Measurements from ENCODE around the gene TAF1B. TPM values are rescaled to one million over a fixed set of nuclear protein-coding genes. Genes with fewer than 3 reads are reported as not detected.

Gene TAF1B
- total RNA-seq, 1 experiment from 2014 or later = 52.8 TPM

DNA sequence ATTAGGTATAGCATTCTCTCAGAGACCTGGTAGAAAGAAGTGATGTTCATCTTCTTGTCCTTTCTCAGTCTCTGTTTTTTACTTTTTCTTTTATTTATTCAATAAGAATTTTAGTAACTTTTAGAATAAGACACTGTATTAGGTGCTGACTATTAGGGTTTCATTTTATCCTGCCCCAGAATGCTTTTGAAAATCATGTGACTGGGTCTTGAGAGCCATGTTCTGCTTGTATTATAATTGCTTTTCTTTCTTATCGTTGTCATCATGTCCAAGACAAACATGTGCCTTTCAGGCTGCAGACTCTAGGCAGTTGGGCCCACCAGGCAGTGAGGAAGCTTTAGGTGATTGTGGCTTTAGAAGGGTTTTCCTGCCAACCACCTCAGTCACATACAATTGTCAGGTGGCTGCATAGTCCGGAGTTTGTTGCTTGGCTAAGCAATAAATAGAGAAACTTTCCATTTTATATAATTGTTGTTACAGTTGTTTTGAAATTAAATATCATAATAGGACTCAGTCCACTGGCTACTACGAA lies 123.3 kb downstream of the TAF1B start:
- intact Hi-C loops (cut with micrococcal nuclease; ENCODE audit: unreplicated experiment) = no loop called here
- no TSS peak for BruUV-seq (replicated peaks)
- H3K4me1 ChIP-seq (ENCODE audit: insufficient read depth, low read length, poor library complexity, severe bottlenecking) = no peaks in the 10 kb centered on the region
- H3K27me3 ChIP-seq (replicated peaks; ENCODE audit: insufficient read depth, low read depth, low read length, poor library complexity) = no peaks in the 10 kb centered on the region
- POLR2A ChIA-PET (ENCODE audit: low non-redundant PET) = no interaction called here
- H3K9me3 ChIP-seq (ENCODE audit: low read depth, low read length, poor library complexity, severe bottlenecking) = no peaks in the 10 kb centered on the region
- no peak overlapping the region for H3K4me3 ChIP-seq (ENCODE audit: low read depth, low read length, poor library complexity, severe bottlenecking)
- CTCF ChIA-PET = no interaction called here
- H3K27ac ChIP-seq (ENCODE audit: low read depth, low read length, poor library complexity, severe bottlenecking) = no peak overlapping the region
- no peaks in the 10 kb centered on the region for H3K36me3 ChIP-seq (ENCODE audit: insufficient read depth, low read length, poor library complexity, severe bottlenecking)
- no peak for DNase-seq (ENCODE audit: low spot score)
- no peak for TF ChIP-seq EZH2 (IDR thresholded peaks at IDR 0.05; ENCODE audit: borderline replicate concordance, low read depth, low read length, poor library complexity, severe bottlenecking)
- TF ChIP-seq, protein P1, sequence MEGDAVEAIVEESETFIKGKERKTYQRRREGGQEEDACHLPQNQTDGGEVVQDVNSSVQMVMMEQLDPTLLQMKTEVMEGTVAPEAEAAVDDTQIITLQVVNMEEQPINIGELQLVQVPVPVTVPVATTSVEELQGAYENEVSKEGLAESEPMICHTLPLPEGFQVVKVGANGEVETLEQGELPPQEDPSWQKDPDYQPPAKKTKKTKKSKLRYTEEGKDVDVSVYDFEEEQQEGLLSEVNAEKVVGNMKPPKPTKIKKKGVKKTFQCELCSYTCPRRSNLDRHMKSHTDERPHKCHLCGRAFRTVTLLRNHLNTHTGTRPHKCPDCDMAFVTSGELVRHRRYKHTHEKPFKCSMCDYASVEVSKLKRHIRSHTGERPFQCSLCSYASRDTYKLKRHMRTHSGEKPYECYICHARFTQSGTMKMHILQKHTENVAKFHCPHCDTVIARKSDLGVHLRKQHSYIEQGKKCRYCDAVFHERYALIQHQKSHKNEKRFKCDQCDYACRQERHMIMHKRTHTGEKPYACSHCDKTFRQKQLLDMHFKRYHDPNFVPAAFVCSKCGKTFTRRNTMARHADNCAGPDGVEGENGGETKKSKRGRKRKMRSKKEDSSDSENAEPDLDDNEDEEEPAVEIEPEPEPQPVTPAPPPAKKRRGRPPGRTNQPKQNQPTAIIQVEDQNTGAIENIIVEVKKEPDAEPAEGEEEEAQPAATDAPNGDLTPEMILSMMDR (conservative IDR thresholded peaks at IDR 0.05; ENCODE audit: low read depth, low read length) = no peak

DNA sequence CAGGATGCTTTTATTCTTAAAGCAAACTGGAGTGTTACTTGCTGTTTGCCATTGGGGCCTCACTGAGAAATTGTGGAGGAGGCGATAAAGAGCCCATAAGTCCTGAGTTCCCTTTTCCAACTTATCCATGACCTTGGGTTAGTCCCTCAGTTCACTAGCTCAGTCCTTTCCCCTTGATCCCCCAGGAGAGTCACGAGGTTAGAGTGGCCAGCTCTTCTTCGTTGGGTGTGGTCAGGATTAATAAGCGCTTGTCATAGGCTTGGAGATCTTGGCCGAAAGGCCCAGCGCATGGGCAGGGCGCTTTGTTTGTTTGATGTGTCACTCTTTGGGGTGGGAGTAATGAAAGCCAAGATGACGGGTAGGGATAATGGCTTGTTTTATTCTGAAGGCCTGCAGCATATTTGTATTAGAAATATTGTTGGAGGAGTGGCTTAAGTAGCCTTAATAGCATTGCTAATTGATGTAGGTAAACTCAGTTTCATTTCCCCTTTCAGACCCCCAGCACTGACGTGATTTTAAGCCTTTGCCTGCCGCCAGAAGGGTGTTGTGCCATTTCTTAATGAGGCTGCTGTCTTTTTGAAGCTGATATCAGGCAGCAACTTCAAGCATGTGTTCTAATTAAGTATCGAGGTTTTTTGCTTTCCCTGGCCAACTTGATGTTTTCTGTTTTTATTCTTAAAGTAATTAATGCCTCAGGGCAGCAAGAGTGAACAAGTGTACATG lies 123.9 kb downstream of the TAF1B start:
- no TSS peak for BruUV-seq (replicated peaks)
- H3K36me3 ChIP-seq (ENCODE audit: insufficient read depth, low read length, poor library complexity, severe bottlenecking) = no peaks in the 10 kb centered on the region
- intact Hi-C loops (cut with micrococcal nuclease; ENCODE audit: unreplicated experiment) = no loop called here
- TF ChIP-seq, protein P1 (conservative IDR thresholded peaks at IDR 0.05; ENCODE audit: low read depth, low read length) = no peak
- no peak for TF ChIP-seq EZH2 (IDR thresholded peaks at IDR 0.05; ENCODE audit: borderline replicate concordance, low read depth, low read length, poor library complexity, severe bottlenecking)
- no peak overlapping the region for H3K4me3 ChIP-seq (ENCODE audit: low read depth, low read length, poor library complexity, severe bottlenecking)
- H3K9me3 ChIP-seq (ENCODE audit: low read depth, low read length, poor library complexity, severe bottlenecking) = no peaks in the 10 kb centered on the region
- H3K4me1 ChIP-seq (ENCODE audit: insufficient read depth, low read length, poor library complexity, severe bottlenecking) = no peaks in the 10 kb centered on the region
- H3K27ac ChIP-seq (ENCODE audit: low read depth, low read length, poor library complexity, severe bottlenecking) = no peak overlapping the region
- DNase-seq (ENCODE audit: low spot score) = no peak
- POLR2A ChIA-PET (ENCODE audit: low non-redundant PET) = no interaction called here
- H3K27me3 ChIP-seq (replicated peaks; ENCODE audit: insufficient read depth, low read depth, low read length, poor library complexity) = no peaks in the 10 kb centered on the region
- CTCF ChIA-PET = no interaction called here

DNA sequence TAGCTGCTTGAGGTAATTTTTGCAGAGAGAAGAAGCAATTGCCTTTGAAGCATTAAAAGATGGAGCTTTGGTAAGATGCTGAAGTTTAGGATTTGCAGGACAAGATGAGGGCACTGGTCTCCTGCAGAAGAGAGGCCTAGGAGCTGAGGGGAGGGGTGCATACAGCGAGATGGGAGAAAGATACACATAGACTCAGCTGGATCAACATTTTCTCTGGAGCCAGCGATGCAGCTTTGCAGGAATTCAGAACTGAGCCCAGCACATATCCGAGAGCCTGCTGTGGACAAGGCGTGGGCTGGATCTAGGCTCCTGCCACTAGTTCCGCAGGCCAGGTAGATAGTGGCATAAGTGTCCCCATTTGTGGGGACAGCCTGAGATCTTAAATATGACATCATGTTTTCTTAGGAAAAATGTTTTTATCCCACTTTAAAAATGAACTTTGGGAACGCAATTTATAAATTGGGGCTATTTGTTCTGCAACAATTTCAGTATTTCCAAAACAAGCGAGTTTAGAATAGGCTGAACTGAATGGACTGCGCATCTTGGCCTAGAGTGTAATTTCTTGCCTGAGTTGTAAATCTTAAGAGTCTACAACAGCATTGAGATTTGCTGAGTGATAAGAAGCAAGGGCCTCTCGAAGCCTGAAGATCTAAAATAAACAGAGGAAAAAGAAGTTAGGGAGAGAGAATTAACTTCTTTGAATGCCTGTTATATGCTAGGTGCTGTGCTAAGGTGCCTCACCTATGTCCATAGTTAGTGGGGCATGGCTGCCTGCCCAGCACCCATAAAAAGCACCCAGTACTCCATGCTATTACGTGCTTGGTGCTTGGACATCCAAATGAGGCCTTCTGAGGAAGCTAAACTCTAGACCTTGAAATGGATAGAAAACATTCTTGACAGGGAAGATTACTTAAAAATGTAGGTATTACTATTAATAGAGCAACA lies 125.6 kb downstream of the TAF1B start:
- H3K27ac ChIP-seq (ENCODE audit: low read depth, low read length, poor library complexity, severe bottlenecking) = no peak overlapping the region
- no peak for TF ChIP-seq EZH2 (IDR thresholded peaks at IDR 0.05; ENCODE audit: borderline replicate concordance, low read depth, low read length, poor library complexity, severe bottlenecking)
- TF ChIP-seq, protein P1 (conservative IDR thresholded peaks at IDR 0.05; ENCODE audit: low read depth, low read length) = no peak
- intact Hi-C loops (cut with micrococcal nuclease; ENCODE audit: unreplicated experiment) = no loop called here
- no peaks in the 10 kb centered on the region for H3K27me3 ChIP-seq (replicated peaks; ENCODE audit: insufficient read depth, low read depth, low read length, poor library complexity)
- BruUV-seq (replicated peaks) = no TSS peak
- POLR2A ChIA-PET (ENCODE audit: low non-redundant PET) = no interaction called here
- no peak overlapping the region for H3K4me3 ChIP-seq (ENCODE audit: low read depth, low read length, poor library complexity, severe bottlenecking)
- no peaks in the 10 kb centered on the region for H3K4me1 ChIP-seq (ENCODE audit: insufficient read depth, low read length, poor library complexity, severe bottlenecking)
- DNase-seq (ENCODE audit: low spot score) = no peak
- CTCF ChIA-PET = no interaction called here
- H3K9me3 ChIP-seq (ENCODE audit: low read depth, low read length, poor library complexity, severe bottlenecking) = no peaks in the 10 kb centered on the region
- no peaks in the 10 kb centered on the region for H3K36me3 ChIP-seq (ENCODE audit: insufficient read depth, low read length, poor library complexity, severe bottlenecking)
